HG02970 (cell line): Measurements from ENCODE around the gene SYNPR.

Experiments used
- ATAC-seq: cut with Tn5 transposase; IDR thresholded peaks from one replicate; pipeline ENCODE4 v1.9.1; 2021; ENCODE audit warnings: mild to moderate bottlenecking, moderate library complexity, moderate number of reproducible peaks; ENCODE audit not compliant: unreplicated experiment, low FRiP score

SYNPR gene

GRCh38 chr3:63370094-63370493, 92.0 kb downstream of the SYNPR start:
- ATAC-seq: no peak

- ATAC-seq: no peak
Measured at GRCh38 chr3:63383040-63383439, 104.9 kb downstream of the SYNPR start.

- no peak for ATAC-seq
Measured at GRCh38 chr3:63384382-63384781, 106.3 kb downstream of the SYNPR start.

GRCh38 chr3:63385629-63386028, 107.5 kb downstream of the SYNPR start:
- no peak for ATAC-seq

GRCh38 chr3:63386568-63386967, 108.5 kb downstream of the SYNPR start:
- ATAC-seq: no peak

- ATAC-seq: no peak
Measured at GRCh38 chr3:63387568-63387967, 109.5 kb downstream of the SYNPR start.

- no peak for ATAC-seq
Measured at GRCh38 chr3:63390710-63391230, 112.7 kb downstream of the SYNPR start.

GRCh38 chr3:63395960-63396359, 117.9 kb downstream of the SYNPR start:
- no peak for ATAC-seq

GRCh38 chr3:63400246-63400860, 122.2 kb downstream of the SYNPR start:
- no peak for ATAC-seq

- no peak for ATAC-seq
Measured at GRCh38 chr3:63405882-63406281, 127.8 kb downstream of the SYNPR start.

GRCh38 chr3:63413523-63413922, 135.4 kb downstream of the SYNPR start:
- ATAC-seq: no peak

- ATAC-seq: no peak
Measured at GRCh38 chr3:63414607-63415006, 136.5 kb downstream of the SYNPR start.

GRCh38 chr3:63429905-63430304, 151.8 kb downstream of the SYNPR start:
- ATAC-seq: no peak

GRCh38 chr3:63430875-63431274, 152.8 kb downstream of the SYNPR start:
- no peak for ATAC-seq

GRCh38 chr3:63437858-63438257, 159.8 kb downstream of the SYNPR start:
- ATAC-seq: no peak

- ATAC-seq: no peak
Measured at GRCh38 chr3:63438826-63439371, 160.8 kb downstream of the SYNPR start.

- no peak for ATAC-seq
Measured at GRCh38 chr3:63441262-63441661, 163.2 kb downstream of the SYNPR start.

- no peak for ATAC-seq
Measured at GRCh38 chr3:63442918-63443317, 164.8 kb downstream of the SYNPR start.

GRCh38 chr3:63450023-63450422, 171.9 kb downstream of the SYNPR start:
- ATAC-seq: no peak

GRCh38 chr3:63450634-63451363, 172.7 kb downstream of the SYNPR start:
- ATAC-seq: no peak

GRCh38 chr3:63456901-63457300, 178.8 kb downstream of the SYNPR start:
- no peak for ATAC-seq

- no peak for ATAC-seq
Measured at GRCh38 chr3:63458405-63458804, 180.3 kb downstream of the SYNPR start.
